Fibroblast of lung (primary cell): ENCODE results near the gene GUCA1A. TPM values are rescaled to one million over a fixed set of nuclear protein-coding genes. Genes with fewer than 3 reads are reported as not detected.

Experiments
- DNase-seq, 2 donors: peaks; one replicate each; pipeline versions ENCODE4 v3.0.0 to v3.0.0-alpha.2; 2010; ENCODE audit warnings: low read depth in 2 of 2
- H2AFZ ChIP-seq: 2 replicates; pipeline ENCODE4 v1.5.1; 2012; ENCODE audit warnings: low read length, control low read depth, inconsistent platforms
- H3K27ac ChIP-seq: 2 replicates; pipeline ENCODE4 v1.5.1; 2011; ENCODE audit warnings: low read length, control low read depth; ENCODE audit not compliant: insufficient read depth
- H3K27me3 ChIP-seq: 2 replicates; pipeline ENCODE4 v1.5.1; 2011; ENCODE audit warnings: mild to moderate bottlenecking, low read length; ENCODE audit not compliant: control insufficient read depth, insufficient read depth
- H3K36me3 ChIP-seq: 2 replicates; pipeline ENCODE4 v1.5.1; 2011; ENCODE audit warnings: low read length; ENCODE audit not compliant: control insufficient read depth, insufficient read depth
- H3K4me1 ChIP-seq: 2 replicates; pipeline ENCODE4 v1.5.1; 2011; ENCODE audit warnings: low read length; ENCODE audit not compliant: control insufficient read depth, insufficient read depth; ENCODE audit errors: extremely low read depth
- H3K4me2 ChIP-seq: 2 replicates; pipeline ENCODE4 v1.5.1; 2011; ENCODE audit warnings: low read length, control low read depth; ENCODE audit not compliant: insufficient read depth; ENCODE audit errors: extremely low read depth
- H3K4me3 ChIP-seq, 4 experiments: fragments of 200-600 bp in 1 of 4; sonication (generic) in 1 of 4; replicated peaks in 1 of 4; 2 replicates each; pipeline ENCODE4 v1.5.1; 2011 to 2016; ENCODE audit warnings: low read length in 4 of 4, low read depth in 3 of 4, mild to moderate bottlenecking in 3 of 4, control low read depth in 2 of 4, inconsistent platforms in 1 of 4, mixed read lengths in 1 of 4; ENCODE audit not compliant: insufficient read depth in 1 of 4; ENCODE audit errors: control extremely low read depth in 1 of 4
- H3K79me2 ChIP-seq: 2 replicates; pipeline ENCODE4 v1.5.1; 2012; ENCODE audit warnings: mild to moderate bottlenecking, low read length, inconsistent platforms; ENCODE audit not compliant: control insufficient read depth, insufficient read depth
- H3K9ac ChIP-seq: 2 replicates; pipeline ENCODE4 v1.5.1; 2011; ENCODE audit warnings: mild to moderate bottlenecking, low read length, control low read depth; ENCODE audit not compliant: insufficient read depth
- H3K9me3 ChIP-seq: 2 replicates; pipeline ENCODE4 v1.5.1; 2012; ENCODE audit warnings: low read depth, low read length; ENCODE audit not compliant: control insufficient read depth, insufficient read depth
- H4K20me1 ChIP-seq: 2 replicates; pipeline ENCODE4 v1.5.1; 2011; ENCODE audit warnings: low read length; ENCODE audit not compliant: control insufficient read depth, insufficient read depth; ENCODE audit errors: extremely low read depth
- EZH2 ChIP-seq: IDR thresholded peaks from 2 replicates; pipeline ENCODE4 v1.5.1; 2012; ENCODE audit warnings: low read length, control low read depth, mild to moderate bottlenecking; ENCODE audit errors: missing control alignments
- polyA minus RNA-seq: library from RNA; depleted of rRNA, polyadenylated mRNA; stranded (reverse); fragments of >200 nt; gene quantifications from 2 replicates; pipeline ENCODE4 v1.2.3, GENCODE V29; 2011; ENCODE audit warnings: low replicate concordance
- polyA plus RNA-seq, 2 donors: library from polyadenylated mRNA; depleted of rRNA in 1 of 2; stranded (reverse) in 1 of 2; unstranded in 1 of 2; fragments of >200 nt; gene quantifications; 2 replicates each; pipeline ENCODE4 v1.2.1, GENCODE V29; 2011 to 2012; ENCODE audit warnings: missing spikeins in 1 of 2
- total RNA-seq: library from RNA; depleted of rRNA; stranded (reverse); fragments of >200 nt; gene quantifications from 2 replicates; pipeline ENCODE4 v1.2.1, GENCODE V29; 2014
- TF ChIP-seq, protein P1 (sequence below), 2 donors: IDR thresholded peaks in 1 of 2; conservative IDR thresholded peaks in 1 of 2; 1 replicate in 1 of 2; 2 replicates in 1 of 2; pipeline ENCODE4 v1.5.1; 2011 to 2012; ENCODE audit warnings: low read length in 2 of 2, control low read depth in 1 of 2, inconsistent platforms in 1 of 2, low read depth in 1 of 2, mild to moderate bottlenecking in 1 of 2

Gene GUCA1A
- total RNA-seq, result under 0.01 and 0.33 TPM in 2 replicates
- 0.11 and 0.16 TPM in 2 replicates for polyA plus RNA-seq
- 0.10 and 0.12 TPM in 2 replicates for polyA plus RNA-seq (2012)
- not detected in 2 replicates for polyA minus RNA-seq

- no peak within 1 kb of the TSS for H3K9ac ChIP-seq
- H3K36me3 ChIP-seq, result no peaks in the 10 kb centered on the region
- no peak for DNase-seq
- no peak within 1 kb of the TSS for H3K27ac ChIP-seq
- H3K79me2 ChIP-seq, result no peaks in the 10 kb centered on the region
- H3K4me1 ChIP-seq, result no peaks in the 10 kb centered on the region
- no peaks in the 10 kb centered on the region for H4K20me1 ChIP-seq
- H2AFZ ChIP-seq, result no peak within 1 kb of the TSS
- H3K27me3 ChIP-seq, result no peaks in the 10 kb centered on the region
- no peaks in the 10 kb centered on the region for H3K9me3 ChIP-seq
- no peak for TF ChIP-seq EZH2
- H3K4me3 ChIP-seq, result no peak within 1 kb of the TSS
- H3K4me2 ChIP-seq, result no peak within 1 kb of the TSS
These were observed at the start of gene GUCA1A for GRCh38 chr6:42173101-42173500. GUCA1A (plus strand) TSS chr6:42173364; CDS start chr6:42173614, 250 bp downstream.

GRCh38 chr6:42123379-42124103 lies 49.6 kb upstream of the GUCA1A start:
- Histone ChIP-seq H3K4me3 (no peak overlapping the region), H3K27ac (no peak overlapping the region), H2AFZ (no peak overlapping the region), H3K79me2 (no peaks in the 10 kb centered on the region), H3K27me3 (no peaks in the 10 kb centered on the region), H3K4me2 (no peak overlapping the region), H4K20me1 (no peaks in the 10 kb centered on the region), H3K36me3 (peaks cover 3% of the 10 kb centered on the region), H3K9ac (no peak overlapping the region), H3K9me3 (no peaks in the 10 kb centered on the region), H3K4me1 (peaks cover 7% of the 10 kb centered on the region)
- no peak for DNase-seq
- TF ChIP-seq, protein P1, sequence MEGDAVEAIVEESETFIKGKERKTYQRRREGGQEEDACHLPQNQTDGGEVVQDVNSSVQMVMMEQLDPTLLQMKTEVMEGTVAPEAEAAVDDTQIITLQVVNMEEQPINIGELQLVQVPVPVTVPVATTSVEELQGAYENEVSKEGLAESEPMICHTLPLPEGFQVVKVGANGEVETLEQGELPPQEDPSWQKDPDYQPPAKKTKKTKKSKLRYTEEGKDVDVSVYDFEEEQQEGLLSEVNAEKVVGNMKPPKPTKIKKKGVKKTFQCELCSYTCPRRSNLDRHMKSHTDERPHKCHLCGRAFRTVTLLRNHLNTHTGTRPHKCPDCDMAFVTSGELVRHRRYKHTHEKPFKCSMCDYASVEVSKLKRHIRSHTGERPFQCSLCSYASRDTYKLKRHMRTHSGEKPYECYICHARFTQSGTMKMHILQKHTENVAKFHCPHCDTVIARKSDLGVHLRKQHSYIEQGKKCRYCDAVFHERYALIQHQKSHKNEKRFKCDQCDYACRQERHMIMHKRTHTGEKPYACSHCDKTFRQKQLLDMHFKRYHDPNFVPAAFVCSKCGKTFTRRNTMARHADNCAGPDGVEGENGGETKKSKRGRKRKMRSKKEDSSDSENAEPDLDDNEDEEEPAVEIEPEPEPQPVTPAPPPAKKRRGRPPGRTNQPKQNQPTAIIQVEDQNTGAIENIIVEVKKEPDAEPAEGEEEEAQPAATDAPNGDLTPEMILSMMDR (conservative IDR thresholded peaks at IDR 0.05 in 1 of 2, IDR thresholded peaks at IDR 0.05 in 1 of 2; ENCODE audit: low read depth in 1 of 2, low read length in 2 of 2), result no peak
- no peak for TF ChIP-seq EZH2

- no peaks in the 10 kb centered on the region for H3K9me3 ChIP-seq
- peaks cover 7% of the 10 kb centered on the region for H3K4me1 ChIP-seq
- TF ChIP-seq EZH2, result no peak
- TF ChIP-seq, protein P1 (conservative IDR thresholded peaks at IDR 0.05 in 1 of 2, IDR thresholded peaks at IDR 0.05 in 1 of 2; ENCODE audit: low read depth in 1 of 2, low read length in 2 of 2), result no peak
- no peaks in the 10 kb centered on the region for H4K20me1 ChIP-seq
- H3K9ac ChIP-seq, result no peak overlapping the region
- no peak overlapping the region for H3K27ac ChIP-seq
- peaks cover 3% of the 10 kb centered on the region for H3K36me3 ChIP-seq
- no peak overlapping the region for H3K4me3 ChIP-seq
- no peaks in the 10 kb centered on the region for H3K27me3 ChIP-seq
- H3K4me2 ChIP-seq, result no peak overlapping the region
- no peak overlapping the region for H2AFZ ChIP-seq
- H3K79me2 ChIP-seq, result no peaks in the 10 kb centered on the region
- no peak for DNase-seq
These were observed 48.8 kb upstream of the GUCA1A start for GRCh38 chr6:42124223-42124836.
